GM12878 (cell line): ENCODE results near the gene PTPRS. TPM values are rescaled to one million over a fixed set of nuclear protein-coding genes. Genes with fewer than 3 reads are reported as not detected.

Source experiments
- BHLHE40 ChIP-seq, 2 experiments: fragments of 450-650 bp in 1 of 2; IDR thresholded peaks; 2 replicates each; pipeline ENCODE4 v1.6.1; 2011 to 2017; ENCODE audit warnings: low read depth in 2 of 2, borderline replicate concordance in 1 of 2, improper control_type of control experiment in 1 of 2, low read length in 1 of 2, mild to moderate bottlenecking in 1 of 2
- ETV6 ChIP-seq, 2 experiments: fragments of 450-650 bp in 1 of 2; IDR thresholded peaks in 1 of 2; conservative IDR thresholded peaks in 1 of 2; 2 replicates each; pipeline ENCODE4 v1.6.1; 2014; ENCODE audit warnings: antibody characterized with exemption in 1 of 2, borderline replicate concordance in 1 of 2, low read depth in 1 of 2, mild to moderate bottlenecking in 1 of 2, moderate library complexity in 1 of 2
- FOXK2 ChIP-seq: fragments of 450-650 bp; IDR thresholded peaks from 2 replicates; pipeline ENCODE4 v1.6.1; 2017; ENCODE audit warnings: mild to moderate bottlenecking, moderate library complexity
- IKZF2 ChIP-seq, 2 experiments: fragments of 450-650 bp; IDR thresholded peaks; 2 replicates each; pipeline ENCODE4 v1.6.1; 2017; ENCODE audit warnings: mild to moderate bottlenecking in 2 of 2, moderate library complexity in 2 of 2
- JUNB ChIP-seq: IDR thresholded peaks from 2 replicates; pipeline ENCODE4 v1.6.1; 2016; ENCODE audit warnings: antibody characterized with exemption, mild to moderate bottlenecking
- JUND ChIP-seq: IDR thresholded peaks from 2 replicates; pipeline ENCODE4 v1.6.1; 2012; ENCODE audit warnings: low read depth, mild to moderate bottlenecking, low read length, improper control_type of control experiment, moderate library complexity
- KLF5 ChIP-seq: fragments of 450-650 bp; IDR thresholded peaks from 2 replicates; pipeline ENCODE4 v1.6.1; 2014; ENCODE audit warnings: mild to moderate bottlenecking; ENCODE audit not compliant: partially characterized antibody
- MTA2 ChIP-seq: fragments of 450-650 bp; IDR thresholded peaks from 2 replicates; pipeline ENCODE4 v1.6.1; 2016; ENCODE audit warnings: low read depth, mild to moderate bottlenecking, moderate library complexity
- MXI1 ChIP-seq: fragments of 150-350 bp; IDR thresholded peaks from 2 replicates; pipeline ENCODE4 v1.6.1; 2011; ENCODE audit warnings: low read depth, mild to moderate bottlenecking, inconsistent platforms, low read length, improper control_type of control experiment
- NFXL1 ChIP-seq: fragments of 450-650 bp; IDR thresholded peaks from 2 replicates; pipeline ENCODE4 v1.6.1; 2017; ENCODE audit warnings: antibody characterized with exemption, mild to moderate bottlenecking, borderline replicate concordance
- NR2C1 ChIP-seq: fragments of 450-650 bp; IDR thresholded peaks from 2 replicates; pipeline ENCODE4 v1.6.1; 2017; ENCODE audit warnings: antibody characterized with exemption, mild to moderate bottlenecking, moderate library complexity
- PAX8 ChIP-seq: fragments of 450-650 bp; IDR thresholded peaks from 2 replicates; pipeline ENCODE4 v1.6.1; 2017; ENCODE audit warnings: mild to moderate bottlenecking, moderate library complexity
- RBBP5 ChIP-seq: fragments of 200-600 bp; sonication (generic); conservative IDR thresholded peaks from 2 replicates; pipeline ENCODE4 v1.6.1; 2016
- RCOR1 ChIP-seq: conservative IDR thresholded peaks from 2 replicates; pipeline ENCODE4 v1.6.1; 2012; ENCODE audit warnings: low read depth, low read length, improper control_type of control experiment
- RELA ChIP-seq: fragments of 450-650 bp; IDR thresholded peaks from 2 replicates; pipeline ENCODE4 v1.8.0; 2014; ENCODE audit warnings: borderline replicate concordance; ENCODE audit not compliant: partially characterized antibody
- SMAD1 ChIP-seq: fragments of 450-650 bp; IDR thresholded peaks from 2 replicates; pipeline ENCODE4 v1.6.1; 2018; ENCODE audit warnings: mild to moderate bottlenecking, low read depth; ENCODE audit not compliant: partially characterized antibody
- TAF1 ChIP-seq: IDR thresholded peaks from 2 replicates; pipeline ENCODE4 v1.6.1; 2011; ENCODE audit warnings: mild to moderate bottlenecking, low read depth, low read length, borderline replicate concordance
- ZNF217 ChIP-seq: fragments of 450-650 bp; IDR thresholded peaks from 2 replicates; pipeline ENCODE4 v1.6.1; 2017; ENCODE audit warnings: antibody characterized with exemption, mild to moderate bottlenecking
- ZNF384 ChIP-seq: IDR thresholded peaks from 2 replicates; pipeline ENCODE4 v1.6.1; 2012; ENCODE audit warnings: low read depth, mild to moderate bottlenecking, low read length, improper control_type of control experiment, borderline replicate concordance
- polyA plus RNA-seq, 11 experiments: library from polyadenylated mRNA; depleted of rRNA in 4 of 11; unstranded in 6 of 11; stranded (reverse) in 5 of 11; fragments of >200 nt; fragmentation: Nextera tagmentation in 4 of 11; fragmentation: Illumina TruSeq in 1 of 11; extraction: Ambion mirVana in 4 of 11; extraction: Trizol in 1 of 11; gene quantifications; 1 replicate in 1 of 11; 2 replicates in 10 of 11; pipeline versions ENCODE4 v1.2.1 to v1.2.3, GENCODE V29; 2011 to 2016; ENCODE audit warnings: inconsistent platforms in 2 of 11, missing spikeins in 2 of 11, low read depth in 1 of 11
- total RNA-seq, 4 experiments: library from RNA; depleted of rRNA in 3 of 4; stranded (reverse); fragments of >200 nt in 3 of 4; fragmentation: Illumina TruSeq in 1 of 4; extraction: Trizol in 1 of 4; gene quantifications; 2 replicates each; pipeline versions ENCODE4 v1.2.1 to v1.2.3, GENCODE V29; 2013 to 2021
- TF ChIP-seq, protein P1 (sequence below): fragments of 450-650 bp; formaldehyde crosslinking; IDR thresholded peaks from 2 replicates; pipeline ENCODE4 v1.4.0; 2022; ENCODE audit warnings: mild to moderate bottlenecking, moderate library complexity
- TF ChIP-seq, protein P2 (sequence below): IDR thresholded peaks from 2 replicates; pipeline ENCODE4 v1.6.1; 2012; ENCODE audit warnings: low read length, inconsistent platforms
- TF ChIP-seq, protein P3 (sequence below): IDR thresholded peaks from 2 replicates; pipeline ENCODE4 v1.6.1; 2012; ENCODE audit warnings: improper control_type of control experiment, low read depth, low read length; ENCODE audit not compliant: insufficient replicate concordance

Gene PTPRS
- total and polyA plus RNA-seq, 10 of the 15 experiments (the other 5 are each of a cell fraction or from before 2014, with no cell fraction given): 0.09 to 32.1 (median 0.71) TPM

DNA sequence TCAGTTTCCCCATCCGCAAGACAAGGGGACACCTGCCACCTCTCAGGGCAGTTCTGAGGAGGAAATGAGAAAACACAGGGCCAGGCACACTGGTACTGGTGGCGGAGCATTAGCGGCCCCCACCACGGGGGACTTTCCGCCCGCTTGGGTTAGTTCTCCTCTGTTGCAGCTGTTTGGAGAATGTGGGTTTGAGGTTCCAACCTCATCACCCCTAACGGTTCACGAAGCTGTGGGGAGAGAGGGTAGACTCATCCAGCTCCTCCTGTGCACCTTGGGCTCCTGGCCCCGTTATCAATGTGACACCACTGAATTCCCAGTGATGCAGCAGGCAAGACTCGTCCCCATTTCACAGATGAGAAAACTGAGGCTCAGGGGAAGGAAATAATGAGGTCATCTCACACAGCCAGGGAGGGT, 10.3 kb downstream of the PTPRS start (continued):
- TF ChIP-seq, protein P1, sequence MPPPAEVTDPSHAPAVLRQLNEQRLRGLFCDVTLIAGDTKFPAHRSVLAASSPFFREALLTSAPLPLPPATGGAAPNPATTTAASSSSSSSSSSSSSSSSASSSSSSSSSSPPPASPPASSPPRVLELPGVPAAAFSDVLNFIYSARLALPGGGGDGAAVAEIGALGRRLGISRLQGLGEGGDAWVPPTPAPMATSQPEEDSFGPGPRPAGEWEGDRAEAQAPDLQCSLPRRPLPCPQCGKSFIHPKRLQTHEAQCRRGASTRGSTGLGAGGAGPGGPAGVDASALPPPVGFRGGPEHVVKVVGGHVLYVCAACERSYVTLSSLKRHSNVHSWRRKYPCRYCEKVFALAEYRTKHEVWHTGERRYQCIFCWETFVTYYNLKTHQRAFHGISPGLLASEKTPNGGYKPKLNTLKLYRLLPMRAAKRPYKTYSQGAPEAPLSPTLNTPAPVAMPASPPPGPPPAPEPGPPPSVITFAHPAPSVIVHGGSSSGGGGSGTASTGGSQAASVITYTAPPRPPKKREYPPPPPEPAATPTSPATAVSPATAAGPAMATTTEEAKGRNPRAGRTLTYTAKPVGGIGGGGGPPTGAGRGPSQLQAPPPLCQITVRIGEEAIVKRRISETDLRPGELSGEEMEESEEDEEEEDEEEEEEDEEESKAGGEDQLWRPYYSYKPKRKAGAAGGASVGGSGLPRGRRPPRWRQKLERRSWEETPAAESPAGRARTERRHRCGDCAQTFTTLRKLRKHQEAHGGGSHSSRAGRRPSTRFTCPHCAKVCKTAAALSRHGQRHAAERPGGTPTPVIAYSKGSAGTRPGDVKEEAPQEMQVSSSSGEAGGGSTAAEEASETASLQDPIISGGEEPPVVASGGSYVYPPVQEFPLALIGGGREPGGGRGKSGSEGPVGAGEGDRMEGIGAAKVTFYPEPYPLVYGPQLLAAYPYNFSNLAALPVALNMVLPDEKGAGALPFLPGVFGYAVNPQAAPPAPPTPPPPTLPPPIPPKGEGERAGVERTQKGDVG: no peak
- TF ChIP-seq ETV6 (conservative IDR thresholded peaks at IDR 0.05 in 1 of 2, IDR thresholded peaks at IDR 0.05 in 1 of 2; ENCODE audit: borderline replicate concordance in 1 of 2, low read depth in 1 of 2) (no peak), RBBP5 (no peak), MXI1 (0 out of 2 replicates have a peak, but pooled peaks have one; percentile 25), NFXL1 (no peak), MTA2 (peak; percentile 77), FOXK2 (no peak), RELA (peak; percentile 81), TAF1 (no peak), RCOR1 (no peak), KLF5 (no peak), PAX8 (no peak), NR2C1 (no peak), JUNB (no peak), JUND (no peak), ZNF384 (no peak), SMAD1 (no peak), IKZF2 (IDR thresholded peaks at IDR 0.05) (peak; percentile 84 to 85), BHLHE40 (IDR thresholded peaks at IDR 0.05; ENCODE audit: borderline replicate concordance in 1 of 2, low read depth in 2 of 2, low read length in 1 of 2) (peak in 1 of 2 experiments; percentile 56; a peak in 2 of 4 replicates), ZNF217 (peak; percentile 92; the same call in 1 of the 2 replicates)
- TF ChIP-seq, protein P2, sequence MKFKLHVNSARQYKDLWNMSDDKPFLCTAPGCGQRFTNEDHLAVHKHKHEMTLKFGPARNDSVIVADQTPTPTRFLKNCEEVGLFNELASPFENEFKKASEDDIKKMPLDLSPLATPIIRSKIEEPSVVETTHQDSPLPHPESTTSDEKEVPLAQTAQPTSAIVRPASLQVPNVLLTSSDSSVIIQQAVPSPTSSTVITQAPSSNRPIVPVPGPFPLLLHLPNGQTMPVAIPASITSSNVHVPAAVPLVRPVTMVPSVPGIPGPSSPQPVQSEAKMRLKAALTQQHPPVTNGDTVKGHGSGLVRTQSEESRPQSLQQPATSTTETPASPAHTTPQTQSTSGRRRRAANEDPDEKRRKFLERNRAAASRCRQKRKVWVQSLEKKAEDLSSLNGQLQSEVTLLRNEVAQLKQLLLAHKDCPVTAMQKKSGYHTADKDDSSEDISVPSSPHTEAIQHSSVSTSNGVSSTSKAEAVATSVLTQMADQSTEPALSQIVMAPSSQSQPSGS: peak; percentile 26; the same call in 1 of the 2 replicates
- TF ChIP-seq, protein P3, sequence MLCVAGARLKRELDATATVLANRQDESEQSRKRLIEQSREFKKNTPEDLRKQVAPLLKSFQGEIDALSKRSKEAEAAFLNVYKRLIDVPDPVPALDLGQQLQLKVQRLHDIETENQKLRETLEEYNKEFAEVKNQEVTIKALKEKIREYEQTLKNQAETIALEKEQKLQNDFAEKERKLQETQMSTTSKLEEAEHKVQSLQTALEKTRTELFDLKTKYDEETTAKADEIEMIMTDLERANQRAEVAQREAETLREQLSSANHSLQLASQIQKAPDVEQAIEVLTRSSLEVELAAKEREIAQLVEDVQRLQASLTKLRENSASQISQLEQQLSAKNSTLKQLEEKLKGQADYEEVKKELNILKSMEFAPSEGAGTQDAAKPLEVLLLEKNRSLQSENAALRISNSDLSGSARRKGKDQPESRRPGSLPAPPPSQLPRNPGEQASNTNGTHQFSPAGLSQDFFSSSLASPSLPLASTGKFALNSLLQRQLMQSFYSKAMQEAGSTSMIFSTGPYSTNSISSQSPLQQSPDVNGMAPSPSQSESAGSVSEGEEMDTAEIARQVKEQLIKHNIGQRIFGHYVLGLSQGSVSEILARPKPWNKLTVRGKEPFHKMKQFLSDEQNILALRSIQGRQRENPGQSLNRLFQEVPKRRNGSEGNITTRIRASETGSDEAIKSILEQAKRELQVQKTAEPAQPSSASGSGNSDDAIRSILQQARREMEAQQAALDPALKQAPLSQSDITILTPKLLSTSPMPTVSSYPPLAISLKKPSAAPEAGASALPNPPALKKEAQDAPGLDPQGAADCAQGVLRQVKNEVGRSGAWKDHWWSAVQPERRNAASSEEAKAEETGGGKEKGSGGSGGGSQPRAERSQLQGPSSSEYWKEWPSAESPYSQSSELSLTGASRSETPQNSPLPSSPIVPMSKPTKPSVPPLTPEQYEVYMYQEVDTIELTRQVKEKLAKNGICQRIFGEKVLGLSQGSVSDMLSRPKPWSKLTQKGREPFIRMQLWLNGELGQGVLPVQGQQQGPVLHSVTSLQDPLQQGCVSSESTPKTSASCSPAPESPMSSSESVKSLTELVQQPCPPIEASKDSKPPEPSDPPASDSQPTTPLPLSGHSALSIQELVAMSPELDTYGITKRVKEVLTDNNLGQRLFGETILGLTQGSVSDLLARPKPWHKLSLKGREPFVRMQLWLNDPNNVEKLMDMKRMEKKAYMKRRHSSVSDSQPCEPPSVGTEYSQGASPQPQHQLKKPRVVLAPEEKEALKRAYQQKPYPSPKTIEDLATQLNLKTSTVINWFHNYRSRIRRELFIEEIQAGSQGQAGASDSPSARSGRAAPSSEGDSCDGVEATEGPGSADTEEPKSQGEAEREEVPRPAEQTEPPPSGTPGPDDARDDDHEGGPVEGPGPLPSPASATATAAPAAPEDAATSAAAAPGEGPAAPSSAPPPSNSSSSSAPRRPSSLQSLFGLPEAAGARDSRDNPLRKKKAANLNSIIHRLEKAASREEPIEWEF: no peak
